NCI-H2081 (cell line): ENCODE data around the gene GOLGA6L24.
"Not testable (repeated sequence)": the region's sequence is repeated elsewhere in the genome, so short reads cannot be mapped to it uniquely, and the experiment has no call there.

Experiments used
- DNase-seq, 2 experiments: peaks; one replicate each; lab custom pipeline; 2025; lab: John Stamatoyannopoulos, UW

Gene GOLGA6L24

DNA sequence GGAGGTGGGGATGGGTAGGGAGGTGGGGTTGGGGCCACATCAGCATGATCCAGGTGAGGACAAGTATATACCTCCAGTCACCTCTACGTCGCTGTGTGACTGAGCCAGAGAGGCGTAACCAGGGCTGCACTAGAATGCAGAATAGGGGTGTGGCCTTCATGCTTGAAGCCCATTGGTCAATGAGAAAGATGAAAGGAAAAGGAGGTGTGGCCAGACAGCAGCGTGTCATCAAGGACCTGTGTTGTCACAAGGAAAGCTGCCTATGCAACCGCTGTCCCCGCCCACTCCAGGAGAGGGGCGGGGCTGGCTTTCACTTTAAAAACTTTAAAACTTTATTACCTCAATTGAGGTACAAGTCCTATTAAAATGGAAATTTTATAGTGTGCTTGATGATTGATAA lies at the start of gene GOLGA6L24:
GOLGA6L24 (minus strand) TSS at position 101 of the 400 bp plus-strand sequence; CDS start at position 40, 61 bp downstream.
- not testable (repeated sequence) for DNase-seq

DNA sequence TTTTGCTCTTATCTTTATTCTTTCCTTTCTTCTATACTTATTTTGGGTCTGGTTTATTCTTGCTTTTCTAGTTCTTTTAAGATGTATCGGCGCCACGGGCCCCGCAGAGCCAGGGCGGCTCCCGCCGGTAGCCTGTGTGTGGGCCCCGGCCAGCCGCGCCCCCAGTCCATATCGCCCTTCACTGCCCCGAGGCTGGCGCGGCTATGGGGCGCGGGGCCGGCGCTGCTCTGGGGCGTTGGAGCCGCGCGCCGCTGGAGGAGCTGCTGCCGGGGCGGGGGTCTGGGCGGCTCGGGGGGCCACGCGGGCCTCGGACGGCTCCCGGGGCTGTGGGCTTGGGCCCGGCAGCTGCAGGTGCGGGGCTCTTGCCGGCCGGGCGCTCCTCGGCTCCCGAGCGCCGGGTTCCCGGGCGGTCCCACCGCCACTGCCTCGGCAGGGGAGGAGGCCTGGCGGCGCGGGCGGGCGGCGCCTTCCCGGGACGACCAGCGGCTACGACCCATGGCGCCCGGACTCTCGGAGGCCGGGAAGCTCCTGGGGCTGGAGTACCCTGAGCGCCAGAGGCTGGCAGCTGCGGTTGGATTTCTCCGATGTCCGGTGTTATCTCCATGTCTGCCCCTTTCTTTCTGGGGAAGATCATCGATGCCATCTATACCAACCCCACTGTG lies 45.0 kb upstream of the GOLGA6L24 start:
- DNase-seq, result not testable (repeated sequence)

DNA sequence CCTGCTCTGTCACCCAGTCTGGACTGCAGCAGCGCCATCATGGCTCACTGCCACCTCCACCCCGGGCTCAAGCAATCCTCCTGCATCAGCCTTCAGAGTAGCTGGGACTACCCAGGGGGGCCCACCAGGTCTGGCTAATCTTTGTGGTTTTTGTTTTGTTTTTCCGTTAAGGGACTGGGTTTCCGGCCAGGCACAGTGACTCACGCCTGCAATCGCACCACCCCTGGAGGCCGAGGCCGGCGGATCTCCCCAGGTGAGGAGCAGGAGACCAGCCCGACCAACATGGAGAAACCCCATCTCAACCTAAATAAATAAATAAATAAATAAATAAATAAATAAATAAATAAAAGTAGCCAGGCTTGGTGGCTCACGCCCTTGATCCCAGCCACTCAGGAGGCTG lies 38.1 kb upstream of the GOLGA6L24 start:
- not testable (repeated sequence) for DNase-seq

GRCh38 chr15:28380053-28380452 lies 22.2 kb upstream of the GOLGA6L24 start:
- DNase-seq, result not testable (repeated sequence)

- not testable (repeated sequence) for DNase-seq
These were observed 20.5 kb upstream of the GOLGA6L24 start, which contains the start of gene GOLGA8F for GRCh38 chr15:28378364-28378763. TSS of gene GOLGA8F (plus strand) at chr15:28378664. CDS start at chr15:28378762, 98 bp downstream.

DNA sequence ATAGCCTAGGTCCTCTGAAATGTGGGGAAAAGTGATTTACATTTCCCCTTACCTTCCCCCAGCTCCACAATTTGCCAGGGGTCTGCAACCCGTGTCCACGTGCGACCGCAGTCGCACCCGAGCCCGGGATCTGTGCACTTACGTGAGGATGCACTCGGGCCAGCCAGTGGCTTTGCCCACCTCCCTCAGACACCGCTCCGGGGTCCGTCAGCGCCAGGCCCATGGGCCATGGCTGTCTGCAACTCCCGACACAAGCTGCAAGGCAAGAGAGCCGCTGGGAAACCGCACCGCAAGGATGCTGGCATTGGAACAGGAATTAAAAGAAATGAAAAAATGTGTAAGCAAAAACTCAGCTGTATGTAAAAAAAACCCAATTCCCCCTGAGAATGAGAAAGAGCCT lies 7.6 kb upstream of the GOLGA6L24 start:
- not testable (repeated sequence) for DNase-seq

- DNase-seq, result not testable (repeated sequence)
These were observed 35.7 kb downstream of the GOLGA6L24 start, which contains the start of gene HERC2 for GRCh38 chr15:28322129-28322588. TSS of gene HERC2 (minus strand) at chr15:28322179. CDS start at chr15:28321433, 746 bp downstream.

GRCh38 chr15:28321358-28322078 lies 36.4 kb downstream of the GOLGA6L24 start:
- DNase-seq, result not testable (repeated sequence)

DNA sequence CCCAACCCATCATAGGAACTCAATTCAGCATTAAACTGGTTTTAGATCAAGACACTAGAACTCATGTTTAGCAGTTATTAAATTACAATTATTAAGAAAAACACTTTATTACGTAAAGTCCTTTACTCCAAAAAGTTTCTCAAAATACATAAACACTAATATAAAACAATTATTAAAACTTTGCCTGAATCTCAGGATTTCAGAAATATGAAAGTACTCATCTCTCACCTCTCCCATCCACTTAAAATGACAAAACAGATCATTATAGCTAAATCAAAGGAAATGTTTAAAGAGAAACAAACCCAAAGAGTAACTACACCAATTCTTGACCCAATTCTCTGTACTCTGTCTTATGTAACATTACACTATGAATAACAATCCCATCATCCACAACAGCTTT lies 38.2 kb downstream of the GOLGA6L24 start:
- DNase-seq, result not testable (repeated sequence)

- not testable (repeated sequence) for DNase-seq
These were observed 39.1 kb downstream of the GOLGA6L24 start for GRCh38 chr15:28318828-28319227.

- not testable (repeated sequence) for DNase-seq
These were observed 39.8 kb downstream of the GOLGA6L24 start for GRCh38 chr15:28318122-28318521.

GRCh38 chr15:28316958-28317357 lies 40.9 kb downstream of the GOLGA6L24 start:
- not testable (repeated sequence) for DNase-seq

- DNase-seq, result not testable (repeated sequence)
These were observed 47.4 kb downstream of the GOLGA6L24 start for GRCh38 chr15:28310454-28310853.

- DNase-seq, result not testable (repeated sequence)
These were observed 49.2 kb downstream of the GOLGA6L24 start for GRCh38 chr15:28308718-28309117.
